ENCODE data around the gene EVC2. TPM values are rescaled to one million over a fixed set of nuclear protein-coding genes. Genes with fewer than 3 reads are reported as not detected.

The EVC2 gene
- total RNA-seq, 1 experiment from 2014 or later = 3.2 TPM

- Histone ChIP-seq H3K79me2 (ENCODE audit: low read length) (no peaks in the 10 kb centered on the region), H3K4me3 (ENCODE audit: low read length) (no peak overlapping the region), H2AFZ (ENCODE audit: low read length) (no peak overlapping the region), H3K4me2 (ENCODE audit: low read length) (no peak overlapping the region), H3K27me3 (ENCODE audit: low read length) (no peaks in the 10 kb centered on the region), H4K20me1 (ENCODE audit: low read length) (no peaks in the 10 kb centered on the region), H3K9me3 (ENCODE audit: low read length) (no peaks in the 10 kb centered on the region), H3K4me1 (ENCODE audit: insufficient read depth, low read length) (no peaks in the 10 kb centered on the region), H3K9ac (ENCODE audit: low read length) (no peak overlapping the region), H3K27ac (ENCODE audit: low read length) (no peak overlapping the region), H3K9me2 (replicated peaks; ENCODE audit: low read length) (no peaks in the 10 kb centered on the region), H3F3A (ENCODE audit: low read length, unreplicated experiment) (no peaks in the 10 kb centered on the region), H3K36me3 (ENCODE audit: low read depth, low read length) (no peaks in the 10 kb centered on the region)
- intact Hi-C loops (cut with micrococcal nuclease) = no loop called here
- CTCF ChIA-PET = no interaction called here
- ATAC-seq = no peak
- DNase-seq = no peak
- POLR2A ChIA-PET (ENCODE audit: unreplicated experiment) = no interaction called here
- no TSS peak for BruUV-seq (replicated peaks)
- TF ChIP-seq EZH2phosphoT487 (IDR thresholded peaks at IDR 0.05; ENCODE audit: borderline replicate concordance, low read length) = no peak
- no peak for TF ChIP-seq EZH2 (IDR thresholded peaks at IDR 0.05; ENCODE audit: low read length, unreplicated experiment)
- TF ChIP-seq CTCF (conservative IDR thresholded peaks at IDR 0.05; ENCODE audit: low read depth, low read length) = no peak
Measured at GRCh38 chr4:5524446-5525299, 183.7 kb downstream of the EVC2 start.

- H2AFZ ChIP-seq (ENCODE audit: low read length) = no peak overlapping the region
- H3K27ac ChIP-seq (ENCODE audit: low read length) = no peak overlapping the region
- H3F3A ChIP-seq (ENCODE audit: low read length, unreplicated experiment) = no peaks in the 10 kb centered on the region
- H3K4me3 ChIP-seq (ENCODE audit: low read length) = no peak overlapping the region
- H3K36me3 ChIP-seq (ENCODE audit: low read depth, low read length) = no peaks in the 10 kb centered on the region
- intact Hi-C loops (cut with micrococcal nuclease) = no loop called here
- no peaks in the 10 kb centered on the region for H3K79me2 ChIP-seq (ENCODE audit: low read length)
- no peak overlapping the region for H3K9ac ChIP-seq (ENCODE audit: low read length)
- no peaks in the 10 kb centered on the region for H4K20me1 ChIP-seq (ENCODE audit: low read length)
- H3K4me1 ChIP-seq (ENCODE audit: insufficient read depth, low read length) = no peaks in the 10 kb centered on the region
- H3K27me3 ChIP-seq (ENCODE audit: low read length) = no peaks in the 10 kb centered on the region
- H3K9me3 ChIP-seq (ENCODE audit: low read length) = no peaks in the 10 kb centered on the region
- ChIA-PET CTCF (no interaction called here), POLR2A (ENCODE audit: unreplicated experiment) (no interaction called here)
- no TSS peak for BruUV-seq (replicated peaks)
- TF ChIP-seq EZH2phosphoT487 (IDR thresholded peaks at IDR 0.05; ENCODE audit: borderline replicate concordance, low read length) (no peak), EZH2 (IDR thresholded peaks at IDR 0.05; ENCODE audit: low read length, unreplicated experiment) (no peak), CTCF (conservative IDR thresholded peaks at IDR 0.05; ENCODE audit: low read depth, low read length) (no peak)
- ATAC-seq (no peak), DNase-seq (no peak)
- H3K9me2 ChIP-seq (replicated peaks; ENCODE audit: low read length) = no peaks in the 10 kb centered on the region
- H3K4me2 ChIP-seq (ENCODE audit: low read length) = no peak overlapping the region
Measured at GRCh38 chr4:5517372-5517771, 191.0 kb downstream of the EVC2 start.

GRCh38 chr4:5515646-5516045 is 192.7 kb downstream of the EVC2 start:
- intact Hi-C loops (cut with micrococcal nuclease) = no loop called here
- H3K4me1 ChIP-seq (ENCODE audit: insufficient read depth, low read length) = no peaks in the 10 kb centered on the region
- POLR2A ChIA-PET (ENCODE audit: unreplicated experiment) = no interaction called here

More at GRCh38 chr4:5515646-5516045, 192.7 kb downstream of the EVC2 start:
- no peak overlapping the region for H2AFZ ChIP-seq (ENCODE audit: low read length)
- H4K20me1 ChIP-seq (ENCODE audit: low read length) = no peaks in the 10 kb centered on the region
- CTCF ChIA-PET = no interaction called here
- no peaks in the 10 kb centered on the region for H3F3A ChIP-seq (ENCODE audit: low read length, unreplicated experiment)
- H3K27ac ChIP-seq (ENCODE audit: low read length) = no peak overlapping the region
- no peaks in the 10 kb centered on the region for H3K9me2 ChIP-seq (replicated peaks; ENCODE audit: low read length)
- no peaks in the 10 kb centered on the region for H3K36me3 ChIP-seq (ENCODE audit: low read depth, low read length)
- no peak for DNase-seq
- H3K4me2 ChIP-seq (ENCODE audit: low read length) = no peak overlapping the region
- BruUV-seq (replicated peaks) = no TSS peak
- H3K79me2 ChIP-seq (ENCODE audit: low read length) = no peaks in the 10 kb centered on the region
- TF ChIP-seq EZH2phosphoT487 (IDR thresholded peaks at IDR 0.05; ENCODE audit: borderline replicate concordance, low read length) = no peak
- no peak for TF ChIP-seq EZH2 (IDR thresholded peaks at IDR 0.05; ENCODE audit: low read length, unreplicated experiment)
- no peak for TF ChIP-seq CTCF (conservative IDR thresholded peaks at IDR 0.05; ENCODE audit: low read depth, low read length)
- H3K4me3 ChIP-seq (ENCODE audit: low read length) = no peak overlapping the region
- no peaks in the 10 kb centered on the region for H3K9me3 ChIP-seq (ENCODE audit: low read length)
- H3K9ac ChIP-seq (ENCODE audit: low read length) = no peak overlapping the region
- H3K27me3 ChIP-seq (ENCODE audit: low read length) = no peaks in the 10 kb centered on the region
- ATAC-seq = no peak

All from PC-3 (cell line).